ENCODE results near the gene RBM3. TPM values are rescaled to one million over a fixed set of nuclear protein-coding genes. Genes with fewer than 3 reads are reported as not detected.

Gene RBM3
- total RNA-seq, 1 experiment from 2014 or later, result 135 TPM

Other genes starting within 250 kb of the RBM3 start
- not detected in 2 replicates for gene SSX3, start 217.8 kb upstream of the RBM3 start, total RNA-seq (2014; rRNA removed; shearing (Covaris generic))
- not detected in 2 replicates for gene SSX4, start 190.9 kb upstream of the RBM3 start, total RNA-seq (2014; rRNA removed; shearing (Covaris generic))
- gene SSX4B, start 162.5 kb upstream of the RBM3 start, total RNA-seq (2014; rRNA removed; shearing (Covaris generic)), result not detected in 2 replicates
- 13.8 and 15.4 TPM in 2 replicates for gene SLC38A5, start 104.2 kb upstream of the RBM3 start, total RNA-seq (2014; rRNA removed; shearing (Covaris generic))
- 28.0 and 29.4 TPM in 2 replicates for gene FTSJ1, start 98.3 kb upstream of the RBM3 start, total RNA-seq (2014; rRNA removed; shearing (Covaris generic))
- 6.2 and 9.8 TPM in 2 replicates for gene PORCN, start 65.5 kb upstream of the RBM3 start, total RNA-seq (2014; rRNA removed; shearing (Covaris generic))
- 61.7 and 71.9 TPM in 2 replicates for gene EBP, start 52.7 kb upstream of the RBM3 start, total RNA-seq (2014; rRNA removed; shearing (Covaris generic))
- 4.3 and 4.6 TPM in 2 replicates for gene TBC1D25, start 34.8 kb upstream of the RBM3 start, total RNA-seq (2014; rRNA removed; shearing (Covaris generic))
- 19.9 and 23.6 TPM in 2 replicates for gene WDR13, start 23.0 kb downstream of the RBM3 start, total RNA-seq (2014; rRNA removed; shearing (Covaris generic))
- not detected in 2 replicates for gene WAS, start 109.3 kb downstream of the RBM3 start, total RNA-seq (2014; rRNA removed; shearing (Covaris generic))
- 10.2 and 10.5 TPM in 2 replicates for gene SUV39H1, start 122.2 kb downstream of the RBM3 start, total RNA-seq (2014; rRNA removed; shearing (Covaris generic))
- gene GLOD5, start 187.3 kb downstream of the RBM3 start, total RNA-seq (2014; rRNA removed; shearing (Covaris generic)), result not detected in 2 replicates
- not detected in 2 replicates for gene GATA1, start 212.1 kb downstream of the RBM3 start, total RNA-seq (2014; rRNA removed; shearing (Covaris generic))
- 31.5 and 47.2 TPM in 2 replicates for gene HDAC6, start 227.6 kb downstream of the RBM3 start, total RNA-seq (2014; rRNA removed; shearing (Covaris generic))

Measured in SJCRH30 (cell line).